Esophagus squamous epithelium (tissue), 5 donors: Measurements from ENCODE around the gene ACSF3. TPM values are rescaled to one million over a fixed set of nuclear protein-coding genes. Genes with fewer than 3 reads are reported as not detected.
A peak's percentile ranks its signal among the peaks of the same experiment; 100 is the strongest.

Experiments used
- DNase-seq: peaks from one replicate; lab custom pipeline; 2025; lab: John Stamatoyannopoulos, UW
- H3K27ac ChIP-seq, 4 donors: fragments of 200-600 bp; sonication (generic); one replicate each; pipeline ENCODE4 v1.5.1; 2016 to 2019; ENCODE audit warnings: mild to moderate bottlenecking in 1 of 4
- H3K27me3 ChIP-seq, 4 donors: fragments of 200-600 bp; sonication (generic); 1 replicate in 3 of 4; 2 replicates in 1 of 4; pipeline versions ENCODE4 v1.5.1 to v1.6.0; 2017 to 2021; ENCODE audit warnings: antibody characterized with exemption in 1 of 4
- H3K36me3 ChIP-seq, 3 donors: fragments of 200-600 bp; sonication (generic); one replicate each; pipeline ENCODE4 v1.5.1; 2016 to 2019
- H3K4me1 ChIP-seq, 3 donors: fragments of 200-600 bp; sonication (generic); one replicate each; pipeline ENCODE4 v1.5.1; 2017 to 2019
- H3K4me3 ChIP-seq, 4 donors: fragments of 200-600 bp; sonication (generic); 1 replicate in 3 of 4; 2 replicates in 1 of 4; pipeline ENCODE4 v1.5.1; 2016 to 2019; ENCODE audit warnings: mild to moderate bottlenecking in 2 of 4, moderate library complexity in 1 of 4
- H3K9me3 ChIP-seq, 3 donors: fragments of 200-600 bp; sonication (generic); one replicate each; pipeline ENCODE4 v1.5.1; 2016 to 2019
- POLR2A ChIP-seq, 4 donors: fragments of 450-650 bp; IDR thresholded peaks; one replicate each; pipeline ENCODE4 v1.6.1; 2017; ENCODE audit warnings: antibody characterized with exemption in 4 of 4, mild to moderate bottlenecking in 4 of 4, moderate library complexity in 3 of 4
- WGBS, 2 donors: methylation state at CpG; one replicate each; pipeline ENCODE4 v1.1.5; 2018; 5-methylcytosine and 5-hydroxymethylcytosine counted together
- intact Hi-C: fragments of 100-400 bp; cut with DNase I; formaldehyde crosslinking; loops from one replicate; pipeline ENCODE4 v1.15.0; 2022
- total RNA-seq, 4 donors: library from RNA; depleted of rRNA; stranded (reverse); fragments of >200 nt; gene quantifications; one replicate each; pipeline ENCODE4 v1.1.0, GENCODE V29; 2016
- TF ChIP-seq, protein P1 (sequence below), 6 experiments: fragments of 450-650 bp in 4 of 6; fragments of 200-600 bp in 2 of 6; sonication (generic) in 2 of 6; IDR thresholded peaks; one replicate each; pipeline ENCODE4 v1.5.1; 2016 to 2019; ENCODE audit warnings: antibody characterized with exemption in 6 of 6, mild to moderate bottlenecking in 4 of 6, moderate library complexity in 4 of 6
- donor health status: DM: yes; HTN: yes; CAD: no.

Gene ACSF3
- total RNA-seq, 4 donors from 2014 or later: 15.1 to 21.1 (median 17.4) TPM

DNA sequence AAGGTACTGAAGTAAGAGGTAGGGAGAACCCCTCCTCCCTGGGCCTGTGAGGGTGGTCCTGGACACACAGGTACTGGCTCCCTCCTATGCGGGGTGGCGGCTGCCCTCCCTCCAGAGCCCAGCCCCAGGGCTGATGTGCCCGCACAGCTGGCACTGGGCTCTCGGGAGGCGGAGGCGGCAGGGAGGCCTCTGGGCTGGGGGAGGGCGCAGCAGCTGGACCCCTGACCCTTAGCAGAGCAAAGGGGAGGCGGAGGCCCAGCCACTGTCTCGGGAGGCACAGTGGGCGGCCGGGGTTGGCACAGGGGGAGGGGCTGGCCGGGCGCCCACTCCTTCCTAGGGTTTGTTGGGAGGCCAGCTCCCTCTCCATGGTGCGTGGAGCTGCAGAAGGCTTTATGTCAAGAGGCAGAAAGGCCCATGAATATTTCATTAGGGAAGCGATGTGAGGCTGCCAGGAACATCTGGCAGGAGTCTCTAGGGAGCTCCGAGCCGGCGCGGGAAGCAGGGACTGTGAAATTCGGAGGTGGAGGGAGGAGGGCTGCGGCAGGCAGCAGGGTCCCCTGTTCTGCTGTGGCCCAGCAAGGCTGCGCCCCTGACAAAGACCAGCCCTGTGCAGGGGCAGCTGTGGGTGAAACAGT is 44.1 kb upstream of the ACSF3 start:
- Histone ChIP-seq H3K4me1 (peaks cover 0 to 20% (median 7%) of the 10 kb centered on the region in 3 donors), H3K9me3 (no peaks in the 10 kb centered on the region), H3K27ac (no peak overlapping the region), H3K4me3 (no peak overlapping the region), H3K27me3 (peaks cover 0 to 100% (median 1%) of the 10 kb centered on the region in 4 donors), H3K36me3 (no peaks in the 10 kb centered on the region)
- intact Hi-C loops: no loop called here
- no peak for DNase-seq
- no peak for TF ChIP-seq POLR2A (IDR thresholded peaks at IDR 0.05)
- TF ChIP-seq, protein P1, sequence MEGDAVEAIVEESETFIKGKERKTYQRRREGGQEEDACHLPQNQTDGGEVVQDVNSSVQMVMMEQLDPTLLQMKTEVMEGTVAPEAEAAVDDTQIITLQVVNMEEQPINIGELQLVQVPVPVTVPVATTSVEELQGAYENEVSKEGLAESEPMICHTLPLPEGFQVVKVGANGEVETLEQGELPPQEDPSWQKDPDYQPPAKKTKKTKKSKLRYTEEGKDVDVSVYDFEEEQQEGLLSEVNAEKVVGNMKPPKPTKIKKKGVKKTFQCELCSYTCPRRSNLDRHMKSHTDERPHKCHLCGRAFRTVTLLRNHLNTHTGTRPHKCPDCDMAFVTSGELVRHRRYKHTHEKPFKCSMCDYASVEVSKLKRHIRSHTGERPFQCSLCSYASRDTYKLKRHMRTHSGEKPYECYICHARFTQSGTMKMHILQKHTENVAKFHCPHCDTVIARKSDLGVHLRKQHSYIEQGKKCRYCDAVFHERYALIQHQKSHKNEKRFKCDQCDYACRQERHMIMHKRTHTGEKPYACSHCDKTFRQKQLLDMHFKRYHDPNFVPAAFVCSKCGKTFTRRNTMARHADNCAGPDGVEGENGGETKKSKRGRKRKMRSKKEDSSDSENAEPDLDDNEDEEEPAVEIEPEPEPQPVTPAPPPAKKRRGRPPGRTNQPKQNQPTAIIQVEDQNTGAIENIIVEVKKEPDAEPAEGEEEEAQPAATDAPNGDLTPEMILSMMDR (IDR thresholded peaks at IDR 0.05): no peak
- whole genome bisulfite sequencing, 2 donors: 27 to 41% methylated on average over 5 to 8 of the region's 22 CpGs

DNA sequence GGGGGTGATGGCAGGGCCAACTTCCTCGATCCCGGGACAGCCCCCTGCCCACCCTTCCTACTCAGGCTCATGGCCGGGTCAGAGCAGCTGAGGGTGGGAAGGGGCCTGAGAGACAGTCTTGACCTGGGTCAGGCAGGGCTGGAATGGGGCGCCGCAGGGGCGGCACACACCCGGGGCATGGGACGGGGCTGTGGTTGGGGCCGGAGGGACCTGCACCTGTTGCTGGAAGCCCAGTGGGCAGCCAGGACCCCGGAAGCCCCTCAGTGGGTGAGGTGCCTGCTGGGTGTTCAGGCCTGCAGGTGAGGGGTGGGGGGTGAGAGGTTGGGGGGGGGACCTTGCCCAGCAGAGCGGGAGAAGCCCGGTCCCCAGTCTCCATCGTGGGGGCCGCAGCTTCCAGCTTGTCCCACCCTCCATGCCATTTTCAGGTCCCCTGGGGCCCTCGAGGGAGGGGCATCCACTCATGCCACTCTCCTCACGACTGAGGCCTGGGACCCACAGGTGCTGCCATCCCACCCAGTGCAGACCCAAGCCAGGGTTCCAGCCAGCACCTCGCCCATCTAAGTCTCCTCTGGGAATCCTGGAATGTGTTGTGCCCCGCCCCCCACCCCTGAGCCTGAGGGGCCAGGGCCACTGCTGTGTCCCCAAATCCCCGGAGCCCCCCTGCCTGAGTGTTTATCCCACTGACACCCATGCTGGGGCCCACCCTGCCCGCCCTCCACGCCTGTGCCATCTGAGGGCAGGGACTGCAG is 43.4 kb upstream of the ACSF3 start:
- intact Hi-C loops: no loop called here
- TF ChIP-seq POLR2A (IDR thresholded peaks at IDR 0.05): no peak
- TF ChIP-seq, protein P1 (IDR thresholded peaks at IDR 0.05): no peak
- Histone ChIP-seq H3K9me3 (no peaks in the 10 kb centered on the region), H3K36me3 (no peaks in the 10 kb centered on the region), H3K27ac (no peak overlapping the region), H3K27me3 (peaks cover 0 to 100% (median 1%) of the 10 kb centered on the region in 4 donors), H3K4me3 (no peak overlapping the region), H3K4me1 (peaks cover 0 to 20% (median 7%) of the 10 kb centered on the region in 3 donors)
- DNase-seq: no peak
- 50 to 55% methylated on average over 2 to 4 of the region's 21 CpGs for WGBS, 2 donors

DNA sequence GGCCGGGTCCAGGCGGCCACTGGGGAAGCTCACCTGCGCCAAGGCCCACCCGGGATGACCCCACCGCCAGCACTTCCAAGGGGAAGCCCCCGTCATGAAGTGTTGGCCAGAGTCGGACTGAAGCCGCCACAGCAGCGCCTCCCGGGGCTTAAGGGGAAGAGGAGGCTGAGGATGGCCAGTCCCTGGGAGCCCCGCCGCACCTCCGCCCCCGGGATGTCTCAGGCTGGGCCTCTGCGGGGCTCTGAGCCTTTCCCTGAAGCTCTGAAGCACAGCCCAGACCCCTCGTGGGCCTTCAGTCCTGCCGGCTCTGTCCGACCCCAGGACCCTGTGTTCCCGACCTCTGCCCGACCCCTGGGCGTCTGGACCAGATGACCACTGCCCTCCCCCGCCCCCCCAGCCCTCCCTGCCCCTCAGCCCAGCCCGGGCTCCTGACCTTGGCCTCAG is 42.8 kb upstream of the ACSF3 start:
- H3K9me3 ChIP-seq: no peaks in the 10 kb centered on the region
- TF ChIP-seq POLR2A (IDR thresholded peaks at IDR 0.05): no peak
- TF ChIP-seq, protein P1 (IDR thresholded peaks at IDR 0.05): no peak
- H3K4me3 ChIP-seq: no peak overlapping the region
- no peak overlapping the region for H3K27ac ChIP-seq
- no peaks in the 10 kb centered on the region for H3K36me3 ChIP-seq
- intact Hi-C loops: no loop called here
- no CpG with 5 or more reads among the region's 23 CpGs for WGBS, 2 donors
- DNase-seq: no peak
- H3K4me1 ChIP-seq: peaks cover 0 to 20% (median 7%) of the 10 kb centered on the region in 3 donors
- peaks cover 0 to 100% (median 1%) of the 10 kb centered on the region in 4 donors for H3K27me3 ChIP-seq

DNA sequence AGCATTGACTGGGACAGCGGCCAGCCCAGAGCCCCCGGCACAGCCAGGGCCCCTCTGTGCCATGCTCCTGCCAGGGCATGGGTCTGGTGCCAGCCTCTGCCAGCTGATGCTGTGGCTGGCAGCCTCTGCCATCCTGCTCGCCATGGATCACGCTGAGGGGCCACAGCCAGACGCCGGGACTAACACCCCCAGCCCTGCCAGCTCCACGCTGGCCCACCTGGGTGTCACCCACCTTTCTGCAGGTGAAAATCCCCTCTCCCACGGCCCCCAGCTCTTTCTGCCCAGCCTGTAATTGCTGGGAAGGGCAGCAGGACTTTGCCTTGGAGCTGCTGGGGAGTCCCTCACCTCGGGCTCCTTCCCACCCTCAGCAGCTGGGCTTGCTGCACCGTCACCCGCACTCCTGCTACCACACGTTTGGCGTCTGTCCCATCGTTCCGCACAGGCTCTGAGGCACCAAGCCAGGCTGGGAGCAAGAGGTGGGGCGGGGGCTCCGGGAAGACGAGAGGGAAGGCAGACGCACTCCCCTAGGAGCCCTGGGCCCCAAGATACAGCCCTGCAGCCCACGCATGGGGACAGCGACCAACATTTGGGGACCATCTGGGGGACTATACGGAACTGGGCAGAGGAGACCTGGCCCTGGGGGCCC is 42.0 kb upstream of the ACSF3 start:
- Histone ChIP-seq H3K4me1 (peaks cover 0 to 20% (median 7%) of the 10 kb centered on the region in 3 donors), H3K27ac (no peak overlapping the region), H3K4me3 (peak overlapping the region in 2 of 4 donors; percentile 40 to 50), H3K27me3 (peaks cover 0 to 98% (median 1%) of the 10 kb centered on the region in 4 donors), H3K36me3 (no peaks in the 10 kb centered on the region), H3K9me3 (no peaks in the 10 kb centered on the region)
- intact Hi-C loops: no loop called here
- TF ChIP-seq POLR2A (IDR thresholded peaks at IDR 0.05): no peak
- TF ChIP-seq, protein P1 (IDR thresholded peaks at IDR 0.05): no peak
- DNase-seq: no peak
- 18 to 20% methylated on average over 6 to 7 of the region's 22 CpGs for WGBS, 2 donors
